GM18517 (cell line): ENCODE data around the gene ARHGAP4.

ENCODE experiments used
- ATAC-seq: cut with Tn5 transposase; IDR thresholded peaks from one replicate; pipeline ENCODE4 v1.9.1; 2021; ENCODE audit warnings: mild to moderate bottlenecking, moderate library complexity; ENCODE audit not compliant: unreplicated experiment

The ARHGAP4 gene

DNA sequence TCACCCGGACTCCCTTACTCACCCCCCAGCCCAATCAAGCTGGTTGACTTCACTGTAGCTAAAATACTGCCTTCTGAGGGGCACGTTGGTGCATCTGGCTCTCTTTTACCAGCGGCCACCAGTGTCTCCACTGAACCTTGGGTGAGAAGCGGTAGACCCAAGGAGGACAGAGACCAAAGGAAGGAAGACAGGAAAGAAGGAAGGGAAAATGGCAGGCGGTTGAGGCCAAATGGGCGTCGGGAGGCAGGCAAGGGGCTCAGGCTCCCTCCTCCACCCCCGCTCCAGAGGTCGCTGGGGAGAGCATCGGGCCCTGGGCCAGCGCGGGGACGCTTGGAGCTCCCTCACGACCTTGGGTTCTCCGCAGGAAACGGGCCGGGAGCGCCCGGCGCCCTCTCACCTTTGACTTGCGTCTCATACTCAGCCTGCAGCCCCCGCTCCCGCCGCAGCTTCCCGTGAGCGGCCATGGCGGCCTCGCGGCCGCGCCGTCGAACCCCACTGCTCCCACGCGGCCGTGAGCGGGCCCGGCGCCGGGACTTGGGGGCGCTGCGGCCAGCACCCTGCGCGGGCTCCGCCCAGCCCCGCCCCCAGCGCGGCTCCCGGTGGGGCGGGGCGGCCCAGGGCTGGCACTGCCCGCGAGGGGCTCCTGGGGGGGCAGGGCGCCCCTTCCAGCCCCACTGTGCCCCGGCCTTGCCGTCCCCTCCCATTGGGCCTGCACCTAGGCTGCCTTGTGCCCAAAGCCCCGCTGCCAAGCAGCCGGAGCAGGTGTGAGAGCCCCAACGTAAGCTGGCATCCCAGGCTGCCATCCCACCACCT lies at the start of gene ARHGAP4:
TSS of gene ARHGAP4 (minus strand) at position 526 of the 813 bp plus-strand sequence. CDS start at position 464, 62 bp downstream.
- ATAC-seq, result no peak

DNA sequence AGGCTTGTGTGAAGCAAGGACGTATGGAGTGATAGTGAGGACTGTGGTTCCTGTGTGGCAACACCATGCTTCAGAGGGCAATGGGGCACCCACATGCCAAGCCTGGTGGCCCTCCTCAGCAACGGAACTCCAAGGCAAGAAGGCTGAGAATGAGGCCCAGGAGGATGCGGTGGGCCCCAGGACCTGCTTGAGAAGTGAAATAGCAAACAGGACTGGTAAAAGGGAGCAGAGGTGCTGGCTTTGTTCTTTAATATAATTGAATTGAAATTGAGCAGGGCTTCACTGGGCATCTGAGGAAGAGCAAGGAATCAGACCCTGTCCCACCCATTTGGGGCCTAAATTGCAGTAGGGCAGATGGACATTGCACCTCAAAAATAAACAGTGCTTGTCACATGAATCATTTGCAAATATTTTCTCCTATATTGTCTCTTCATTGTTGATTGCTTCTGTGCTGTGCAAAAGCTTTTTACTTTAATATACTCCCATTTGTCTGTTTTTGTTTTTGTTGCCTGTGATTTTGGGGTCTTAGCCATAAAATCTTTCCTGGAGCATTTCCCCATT lies 48.7 kb upstream of the ARHGAP4 start:
- no peak for ATAC-seq

DNA sequence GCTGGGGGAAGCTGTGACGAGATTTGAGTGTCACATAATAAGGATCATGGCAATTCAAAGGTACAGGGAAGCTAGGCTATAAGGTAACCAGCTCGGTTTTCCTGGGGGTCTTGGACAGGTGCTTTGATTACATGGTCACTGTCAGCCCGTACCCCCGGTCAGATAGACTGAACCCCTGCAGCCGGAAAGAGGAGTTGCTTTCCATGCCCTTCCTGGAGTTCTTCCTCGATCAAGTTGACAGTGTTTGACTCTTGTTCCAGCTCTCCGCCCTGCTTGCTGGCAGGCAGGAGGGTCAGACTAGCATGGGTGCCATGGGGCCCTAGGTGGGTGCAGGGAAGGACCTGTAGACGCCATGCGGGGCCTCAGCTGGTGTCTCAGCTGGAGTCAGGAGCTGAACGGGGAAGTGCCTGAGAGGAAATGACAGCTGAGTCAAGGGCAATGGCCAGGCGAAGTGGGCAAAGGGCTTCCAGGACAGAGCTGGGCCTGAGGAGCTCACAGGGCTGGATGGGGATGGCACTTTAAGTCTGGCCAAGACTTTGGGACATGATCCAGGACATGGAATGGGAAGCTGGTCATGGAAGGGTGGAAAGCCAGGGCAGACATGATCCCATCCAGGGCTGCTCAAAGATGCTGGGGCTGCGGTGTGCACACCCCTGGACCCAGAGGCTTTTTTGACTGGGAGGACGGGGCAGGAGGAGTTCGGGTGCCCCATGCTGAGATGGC lies 48.1 kb upstream of the ARHGAP4 start:
- no peak for ATAC-seq

DNA sequence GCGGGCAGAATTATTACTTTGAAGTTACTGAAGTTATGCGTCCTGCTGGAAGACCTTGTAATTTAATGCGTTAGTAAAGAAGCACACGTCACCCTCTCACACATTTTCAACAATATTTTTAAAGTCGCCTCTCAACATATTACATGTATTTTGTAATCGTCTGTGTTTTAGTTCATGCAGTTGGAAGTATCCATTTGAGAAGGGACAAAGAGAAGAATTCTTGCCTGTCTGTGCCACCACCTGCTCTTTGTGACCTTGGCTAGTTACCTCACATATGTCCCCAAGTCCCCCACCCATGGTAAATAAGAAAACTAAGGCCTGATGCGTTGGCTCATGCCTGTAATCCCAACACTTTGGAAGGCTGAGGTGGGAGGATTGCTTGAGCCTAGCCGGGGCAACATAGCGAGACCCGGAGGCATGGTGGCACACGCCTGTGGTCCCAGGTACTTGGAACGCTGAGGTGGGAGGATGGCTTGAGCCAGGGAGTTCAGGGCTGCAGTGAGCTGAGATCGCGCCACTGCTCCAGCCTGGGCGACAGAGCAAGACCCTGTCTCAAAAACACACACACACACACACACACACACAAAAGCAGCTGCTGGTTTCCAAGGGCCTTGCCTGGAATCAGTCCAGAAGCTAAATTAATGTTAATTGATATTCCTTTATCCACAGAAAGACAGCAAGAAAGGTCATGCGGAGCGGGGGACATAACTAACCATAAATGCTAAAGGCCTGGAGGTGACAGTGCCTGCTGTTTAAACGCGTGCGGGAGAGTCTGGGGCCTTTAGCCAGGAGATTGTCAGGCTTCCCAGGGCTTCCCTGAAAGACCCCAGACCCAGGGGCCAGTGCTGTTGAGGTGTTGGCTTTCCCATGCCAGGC lies 47.3 kb upstream of the ARHGAP4 start:
- ATAC-seq, result no peak

DNA sequence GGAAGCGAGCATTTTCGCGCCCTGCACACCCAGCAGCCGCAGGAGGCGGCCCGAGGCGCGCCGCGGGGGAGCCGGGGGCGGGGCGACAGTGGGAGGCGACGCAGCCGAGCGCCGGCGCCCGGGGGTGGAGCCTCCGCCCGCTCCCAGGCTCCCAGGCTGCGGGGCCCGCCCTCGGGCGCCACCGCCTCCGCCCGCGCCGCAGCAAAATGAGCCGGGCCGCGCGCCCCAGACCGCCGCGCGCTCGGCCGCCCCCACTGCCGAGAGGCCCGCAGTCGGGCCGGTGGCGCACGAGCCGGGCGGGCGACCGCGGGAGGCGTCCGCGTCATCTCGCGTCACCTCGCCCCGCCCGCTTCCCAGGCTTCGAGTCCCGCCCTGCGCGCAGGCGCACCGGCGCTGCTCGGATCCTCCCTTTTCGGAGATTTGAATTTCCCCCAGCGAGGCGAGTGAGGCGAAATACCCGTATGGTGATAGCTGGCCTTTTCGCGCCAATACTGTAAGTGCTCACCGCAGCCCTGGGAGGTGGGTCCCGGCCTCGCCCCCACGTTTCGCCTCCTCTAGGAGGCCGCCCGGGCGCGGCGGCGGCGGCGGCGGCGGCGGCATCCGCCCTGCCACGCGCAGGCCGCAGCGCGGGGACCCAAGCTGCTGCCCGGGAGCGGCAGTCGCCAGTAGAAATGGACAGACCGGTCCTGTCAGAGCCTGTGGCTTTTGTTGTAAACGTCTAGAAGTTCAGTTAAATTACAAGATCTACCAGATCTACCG lies 46.5 kb upstream of the ARHGAP4 start, which contains the start of gene TMEM187:
TSS of gene TMEM187 (plus strand) at position 387 of the 759 bp plus-strand sequence. CDS start 9,309 bp downstream, outside the sequence.
- ATAC-seq, result peak; percentile 47

DNA sequence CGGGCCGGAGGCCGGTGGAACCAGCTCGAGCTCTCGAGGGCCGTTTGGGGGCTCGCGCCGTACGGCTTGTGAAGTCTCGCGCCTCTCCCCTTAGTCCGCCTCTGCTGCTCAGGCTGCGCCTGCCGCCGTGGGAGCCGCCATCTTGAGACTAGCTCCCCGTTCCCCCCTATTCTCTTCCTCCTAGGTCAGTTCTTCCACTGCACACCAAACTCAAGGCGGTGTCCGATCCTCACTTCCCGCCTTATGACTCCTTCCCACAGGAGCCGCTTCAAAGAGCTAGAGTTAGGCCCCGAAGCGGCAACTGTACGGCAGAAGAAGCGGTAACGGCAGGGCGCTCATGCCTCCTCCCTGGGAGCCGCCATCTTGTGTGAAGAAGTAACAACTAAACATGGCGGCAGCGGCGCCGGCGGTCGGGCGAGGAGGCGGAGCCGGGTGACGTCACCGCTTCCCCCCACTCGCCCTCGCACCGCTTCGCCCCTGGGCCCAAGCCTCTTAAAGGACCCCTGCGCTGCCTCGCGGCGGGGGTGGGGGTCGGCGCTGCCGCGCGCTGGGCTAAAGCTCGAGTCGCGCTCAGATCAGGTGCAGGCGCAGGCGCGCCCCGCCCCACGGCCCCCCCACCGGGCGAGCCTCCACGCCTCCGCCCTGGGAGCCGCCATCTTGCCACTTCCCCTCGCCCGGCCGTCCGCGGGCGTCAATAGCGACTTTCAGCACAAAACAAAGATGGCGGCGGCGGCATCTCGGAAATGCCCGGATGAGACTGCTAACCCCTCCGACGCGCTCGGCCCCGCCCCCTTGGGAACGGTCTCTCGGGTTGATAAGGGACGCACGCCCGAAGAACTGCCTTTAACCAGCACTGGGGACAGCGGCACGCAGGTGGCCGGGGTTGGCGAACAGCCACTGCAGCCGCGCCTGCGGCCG lies 45.6 kb upstream of the ARHGAP4 start, which contains the start of gene HCFC1:
TSS of gene HCFC1 (minus strand) at position 369 of the 918 bp plus-strand sequence. CDS start 978 bp downstream, outside the sequence.
- ATAC-seq, result peak; percentile 53

DNA sequence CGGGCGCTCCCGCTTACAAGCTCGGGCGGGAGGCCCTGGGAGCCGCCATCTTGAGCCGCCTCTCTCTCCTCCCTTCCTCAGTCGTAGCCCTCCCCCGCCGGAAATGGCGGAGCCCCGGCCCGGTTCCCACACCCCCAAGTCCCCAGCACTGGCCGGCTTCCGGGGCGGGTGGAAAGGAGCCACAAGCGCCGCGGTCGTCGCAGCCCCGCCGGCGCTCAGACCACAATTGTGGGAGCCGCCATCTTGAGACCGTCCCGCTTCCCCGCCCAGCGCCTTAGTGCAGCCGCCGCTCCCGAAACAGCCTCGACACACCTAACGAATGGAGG lies 45.0 kb upstream of the ARHGAP4 start:
- ATAC-seq, result peak; percentile 40

DNA sequence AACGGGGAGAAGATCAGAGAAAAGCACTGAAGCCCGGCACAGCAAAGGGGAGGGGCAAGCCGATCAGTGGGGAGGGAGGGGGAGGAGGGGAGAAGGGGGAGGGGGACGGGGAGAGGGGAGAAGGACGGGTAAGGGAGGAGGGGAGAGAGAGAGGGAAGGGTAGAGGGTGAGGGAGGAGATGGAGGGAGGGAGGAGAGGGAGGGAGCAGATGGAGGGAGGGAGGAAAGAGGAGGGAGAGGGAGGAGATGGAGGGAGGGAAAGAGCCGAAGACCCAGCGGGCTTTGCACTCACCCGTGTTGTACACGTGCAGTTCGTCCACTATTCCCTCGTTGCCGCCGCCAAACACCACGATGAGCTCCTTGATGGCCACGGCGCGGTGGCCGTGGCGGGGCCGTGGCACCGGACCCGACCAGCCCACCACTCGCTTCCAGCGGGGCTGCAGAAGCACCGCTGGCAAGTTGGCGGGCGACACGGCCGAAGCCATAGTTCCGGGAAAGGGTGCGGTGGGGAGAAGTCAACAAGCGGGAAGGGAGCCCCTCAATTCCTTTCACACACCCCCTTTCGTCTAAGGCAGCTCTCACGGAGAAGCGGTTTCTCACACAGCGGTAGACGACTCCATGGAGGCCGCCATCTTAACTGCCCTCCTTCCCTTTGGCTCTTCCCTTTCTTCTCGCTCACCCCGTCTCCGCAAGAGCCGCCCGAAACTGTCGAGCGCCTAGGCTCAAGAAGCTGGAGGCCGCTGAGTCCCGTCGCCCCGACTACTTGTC lies 44.5 kb upstream of the ARHGAP4 start:
- ATAC-seq, result peak; percentile 8

DNA sequence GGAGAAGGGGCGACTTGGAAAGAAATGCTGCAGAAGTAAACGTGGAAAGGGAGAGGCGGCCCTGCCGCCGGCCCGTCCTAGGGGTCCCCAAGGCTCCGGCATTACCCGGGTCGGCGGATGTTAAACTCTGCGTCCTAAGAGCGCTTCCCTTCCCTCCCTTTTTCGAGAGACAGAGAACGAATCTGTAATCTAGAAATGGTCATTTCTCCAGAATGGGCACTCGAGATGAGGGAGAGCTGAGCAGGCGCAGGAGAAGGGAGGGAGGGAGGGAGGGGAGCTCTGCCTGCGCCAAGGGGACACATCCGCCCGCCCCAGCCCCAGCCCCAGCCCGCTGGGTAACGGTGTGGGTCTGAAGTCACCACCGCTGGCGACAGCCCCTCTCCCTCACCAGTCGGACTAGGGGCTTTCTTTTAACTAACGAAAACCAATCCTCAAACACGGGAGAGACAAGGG lies 43.9 kb upstream of the ARHGAP4 start:
- no peak for ATAC-seq

DNA sequence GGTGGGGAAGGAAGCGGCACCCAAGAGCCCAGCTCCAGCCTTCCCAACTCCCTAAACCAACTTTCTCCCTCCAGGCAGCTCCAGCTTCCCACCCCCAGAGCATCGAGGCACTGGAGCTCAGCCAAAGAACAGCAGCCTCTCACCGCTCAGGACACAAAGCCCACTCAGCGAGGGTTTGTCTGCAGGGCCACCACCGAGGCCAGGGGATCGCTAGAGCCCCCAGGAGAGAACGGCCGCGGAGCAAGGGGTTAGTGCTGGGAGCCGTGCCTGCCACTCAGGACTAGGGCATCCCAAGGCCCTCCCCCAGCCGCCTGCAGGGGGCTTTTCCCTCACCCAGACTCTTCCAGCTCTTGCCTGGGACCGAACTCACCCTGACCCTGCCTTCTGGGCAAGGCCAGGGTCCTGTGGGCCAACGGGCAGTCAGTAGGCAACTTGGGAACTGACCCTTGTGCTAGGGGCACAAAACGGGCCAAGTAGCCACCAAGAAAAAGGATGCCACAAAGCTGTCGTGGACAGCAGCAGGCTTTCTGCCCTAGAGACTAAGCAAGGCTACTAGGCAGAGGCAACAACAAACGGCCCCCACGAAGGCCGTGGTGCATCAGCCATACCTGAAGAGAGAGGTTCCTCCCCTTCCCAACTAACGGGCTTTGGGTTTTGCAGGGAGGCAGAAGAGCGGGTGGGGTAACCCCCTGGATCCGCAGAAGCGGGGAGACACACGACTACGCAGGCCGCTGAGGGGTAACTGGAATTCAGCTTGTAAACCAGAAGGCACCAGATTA lies 43.2 kb upstream of the ARHGAP4 start:
- ATAC-seq, result no peak

DNA sequence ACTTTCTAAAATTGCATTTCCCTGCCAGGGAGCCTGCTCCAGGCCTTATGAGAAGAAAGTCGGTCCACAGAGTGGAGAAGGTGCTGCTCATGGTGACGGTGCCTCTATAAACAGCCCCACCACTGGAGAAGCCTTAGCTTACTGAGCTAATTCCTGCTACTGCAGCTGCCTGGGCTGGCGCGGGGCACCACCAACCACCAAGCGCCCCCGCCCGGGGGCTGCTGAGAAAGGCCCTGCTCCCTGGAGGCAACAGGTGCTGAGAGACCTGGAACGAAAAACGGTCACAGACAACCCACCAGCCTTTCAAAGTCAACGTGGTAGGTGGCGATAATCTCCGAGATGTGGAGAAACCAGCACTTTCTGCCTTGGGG lies 42.7 kb upstream of the ARHGAP4 start:
- ATAC-seq, result no peak

DNA sequence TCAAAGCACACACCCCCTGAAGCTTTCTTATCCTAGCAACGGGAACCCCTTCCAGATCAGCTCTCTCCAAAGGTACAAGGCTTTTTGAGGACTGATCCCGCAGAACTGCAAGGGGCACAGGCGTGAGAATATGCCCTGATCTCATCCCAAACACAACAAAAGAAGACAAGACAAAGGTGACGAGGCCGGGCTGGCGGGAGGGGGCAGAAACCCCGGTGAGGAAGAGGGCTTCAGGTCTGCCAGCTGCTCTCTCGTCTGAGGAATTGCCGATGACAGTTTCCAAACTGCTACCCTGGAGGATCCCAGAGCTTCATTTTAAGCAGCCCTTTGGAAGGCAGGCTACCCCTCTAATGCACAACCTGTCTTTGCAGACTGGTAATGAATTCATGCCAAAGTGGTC lies 42.2 kb upstream of the ARHGAP4 start:
- no peak for ATAC-seq

DNA sequence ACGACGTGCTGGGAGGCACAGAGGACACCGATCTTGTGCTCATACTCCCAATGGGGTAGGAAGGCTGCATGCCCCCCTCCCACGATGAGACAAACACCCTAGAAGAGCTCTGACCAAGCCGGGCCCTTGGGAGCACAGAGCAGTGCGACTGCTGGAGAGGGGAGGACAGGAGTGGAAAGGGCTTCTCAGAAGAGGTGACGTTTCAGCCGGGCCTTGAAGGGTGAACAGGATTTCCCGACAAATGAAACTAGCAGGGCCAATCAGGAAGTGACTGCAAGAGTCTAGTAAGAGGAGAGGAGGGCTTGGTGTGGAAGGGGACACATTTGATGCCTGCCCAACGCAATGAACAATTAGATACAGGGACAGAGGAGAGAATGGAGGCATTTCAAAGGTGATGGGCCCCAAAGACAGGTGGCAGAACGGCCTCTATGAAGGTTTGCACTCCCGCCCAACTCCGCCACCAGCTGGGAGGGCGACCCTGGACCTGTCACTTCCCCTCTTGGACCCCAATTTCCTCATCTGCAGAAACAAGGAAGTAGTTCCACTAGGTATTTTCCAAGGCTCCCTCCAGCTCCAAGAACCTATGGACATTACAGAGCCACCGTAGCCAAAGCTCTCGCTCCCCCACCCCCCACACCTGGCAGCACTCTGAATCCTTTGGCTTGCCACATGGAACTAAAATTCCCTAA lies 41.6 kb upstream of the ARHGAP4 start:
- ATAC-seq, result no peak

DNA sequence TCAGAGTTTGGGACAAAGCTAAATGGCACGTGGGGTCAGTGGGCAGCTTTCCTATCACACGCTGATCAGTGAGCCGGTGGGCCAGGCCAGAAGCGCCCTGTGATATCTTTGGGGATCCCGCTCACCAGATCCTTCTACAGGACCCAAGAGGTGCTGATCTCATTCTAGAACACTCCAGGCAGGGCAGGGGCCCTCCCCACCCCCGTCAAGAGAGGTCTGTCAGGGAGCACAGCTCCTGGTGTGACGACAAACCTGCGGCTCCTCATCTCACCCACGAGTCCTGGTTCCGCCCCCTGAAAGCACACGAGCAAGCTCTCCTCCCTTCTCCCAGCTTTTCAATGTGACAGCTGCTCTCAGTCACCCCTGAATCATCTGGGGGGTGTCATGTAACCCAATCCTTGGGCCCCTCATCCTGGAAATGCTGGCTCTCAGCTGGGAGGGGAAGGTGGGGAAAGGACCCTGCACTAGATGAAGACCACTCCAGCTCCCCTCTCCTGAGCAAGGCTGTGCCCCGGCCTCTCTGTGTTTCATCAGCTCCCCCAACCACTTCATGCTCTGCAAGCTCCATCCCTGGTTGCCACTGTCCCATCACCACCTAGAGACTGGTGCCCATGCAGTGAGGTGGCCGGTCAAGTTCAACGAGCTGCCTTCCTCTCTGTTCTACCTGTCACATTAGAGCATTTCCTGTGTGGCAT lies 40.9 kb upstream of the ARHGAP4 start:
- ATAC-seq, result no peak

DNA sequence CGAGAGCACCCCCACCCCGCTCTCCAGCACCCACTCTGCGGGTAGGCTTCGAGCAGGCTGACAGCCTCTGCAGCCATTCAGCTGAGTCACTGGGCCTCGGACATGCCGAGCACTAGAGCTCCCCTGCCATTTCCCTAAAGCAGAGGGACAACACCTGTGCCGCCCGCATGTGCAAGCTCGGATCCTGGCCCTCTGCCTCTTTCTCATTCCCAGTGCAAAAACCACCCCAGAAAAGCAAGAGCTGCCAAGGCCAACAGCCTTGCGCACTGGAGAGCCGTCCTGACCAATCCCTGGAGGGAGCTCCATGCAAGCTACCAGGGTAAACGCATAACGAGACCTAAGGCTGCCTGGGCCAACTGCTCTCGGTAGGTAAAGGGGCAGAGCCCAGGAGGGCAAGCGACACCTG lies 40.2 kb upstream of the ARHGAP4 start:
- ATAC-seq, result no peak

DNA sequence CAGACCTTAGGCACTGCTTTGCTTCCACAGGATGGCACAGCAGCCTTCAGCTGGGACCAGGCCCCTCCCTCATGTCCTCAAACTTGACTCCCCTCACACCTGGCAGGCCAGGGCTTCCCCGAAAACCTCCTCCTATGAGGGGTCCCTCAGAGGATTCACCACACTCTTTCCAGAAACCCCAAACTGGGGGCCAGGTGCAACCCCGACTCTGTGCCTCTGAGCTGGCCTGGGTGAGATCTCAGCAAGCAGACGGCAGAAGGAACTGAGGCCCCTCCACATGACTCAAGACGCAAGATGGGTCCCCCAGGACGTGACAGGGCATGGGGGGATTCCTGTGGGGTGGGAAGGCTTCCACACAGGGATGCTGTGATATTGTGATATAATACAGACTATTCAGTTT lies 39.3 kb upstream of the ARHGAP4 start:
- ATAC-seq, result no peak
